Karpas-422 (cell line): Measurements from ENCODE around the gene TREH. TPM values are rescaled to one million over a fixed set of nuclear protein-coding genes. Genes with fewer than 3 reads are reported as not detected.

ENCODE experiments used
- DNase-seq: peaks from one replicate; pipeline ENCODE4 v3.0.0-alpha.2; 2015
- H2AFZ ChIP-seq: fragments of 200-600 bp; sonication (generic); 2 replicates; pipeline ENCODE4 v1.6.1; 2014; ENCODE audit warnings: antibody characterized with exemption, low read length, mixed read lengths
- H3K27ac ChIP-seq: fragments of 200-600 bp; sonication (generic); 2 replicates; pipeline ENCODE4 v1.5.1; 2014; ENCODE audit warnings: mild to moderate bottlenecking, low read length, moderate library complexity
- H3K27me3 ChIP-seq: fragments of 200-600 bp; sonication (generic); 2 replicates; pipeline ENCODE4 v1.6.1; 2014; ENCODE audit warnings: low read length, mixed read lengths
- H3K36me3 ChIP-seq: fragments of 200-600 bp; sonication (generic); 2 replicates; pipeline ENCODE4 v1.6.1; 2014; ENCODE audit warnings: low read length, mixed read lengths; ENCODE audit not compliant: insufficient read depth
- H3K4me1 ChIP-seq: fragments of 200-600 bp; sonication (generic); 2 replicates; pipeline ENCODE4 v1.6.1; 2014; ENCODE audit warnings: mild to moderate bottlenecking, low read length, mixed read lengths
- H3K4me2 ChIP-seq: fragments of 200-600 bp; sonication (generic); 2 replicates; pipeline ENCODE4 v1.6.1; 2014; ENCODE audit warnings: low read length, low read depth, mild to moderate bottlenecking; ENCODE audit not compliant: poor library complexity, severe bottlenecking
- H3K4me3 ChIP-seq: fragments of 200-600 bp; sonication (generic); 2 replicates; pipeline ENCODE4 v1.5.1; 2014; ENCODE audit warnings: mild to moderate bottlenecking, antibody characterized with exemption, low read length, mixed read lengths
- H3K79me2 ChIP-seq: fragments of 200-600 bp; sonication (generic); 2 replicates; pipeline ENCODE4 v1.6.1; 2014; ENCODE audit warnings: mild to moderate bottlenecking, low read length, mixed read lengths
- H3K9ac ChIP-seq: fragments of 200-600 bp; sonication (generic); 2 replicates; pipeline ENCODE4 v1.6.0; 2014; ENCODE audit warnings: low read length
- H3K9me2 ChIP-seq: fragments of 200-600 bp; sonication (generic), shearing (Covaris generic); replicated peaks from 2 replicates; pipeline ENCODE4 v1.6.0; 2014; ENCODE audit warnings: mild to moderate bottlenecking, low read length, moderate library complexity; ENCODE audit not compliant: insufficient read depth
- H3K9me3 ChIP-seq: fragments of 300-700, 200-600 bp; sonication (generic); 2 replicates; pipeline ENCODE4 v1.6.1; 2014; ENCODE audit warnings: low read length, mixed read lengths
- H4K20me1 ChIP-seq: fragments of 200-600 bp; sonication (generic); 2 replicates; pipeline ENCODE4 v1.6.1; 2014; ENCODE audit warnings: mild to moderate bottlenecking, antibody characterized with exemption, low read length, low read depth; ENCODE audit not compliant: insufficient read depth
- small RNA-seq: library from RNA; depleted of rRNA; stranded (forward); fragments of <200 nt; gene quantifications from one replicate; pipeline ENCODE3, GENCODE V24; 2014
- total RNA-seq: library from RNA; depleted of rRNA; stranded (reverse); fragments of >200 nt; shearing (Covaris generic); gene quantifications from 2 replicates; pipeline ENCODE4 v1.2.3, GENCODE V29; 2014; ENCODE audit warnings: low replicate concordance; rRNA removed

The TREH gene
- total RNA-seq, 1 experiment from 2014 or later = not detected

DNA sequence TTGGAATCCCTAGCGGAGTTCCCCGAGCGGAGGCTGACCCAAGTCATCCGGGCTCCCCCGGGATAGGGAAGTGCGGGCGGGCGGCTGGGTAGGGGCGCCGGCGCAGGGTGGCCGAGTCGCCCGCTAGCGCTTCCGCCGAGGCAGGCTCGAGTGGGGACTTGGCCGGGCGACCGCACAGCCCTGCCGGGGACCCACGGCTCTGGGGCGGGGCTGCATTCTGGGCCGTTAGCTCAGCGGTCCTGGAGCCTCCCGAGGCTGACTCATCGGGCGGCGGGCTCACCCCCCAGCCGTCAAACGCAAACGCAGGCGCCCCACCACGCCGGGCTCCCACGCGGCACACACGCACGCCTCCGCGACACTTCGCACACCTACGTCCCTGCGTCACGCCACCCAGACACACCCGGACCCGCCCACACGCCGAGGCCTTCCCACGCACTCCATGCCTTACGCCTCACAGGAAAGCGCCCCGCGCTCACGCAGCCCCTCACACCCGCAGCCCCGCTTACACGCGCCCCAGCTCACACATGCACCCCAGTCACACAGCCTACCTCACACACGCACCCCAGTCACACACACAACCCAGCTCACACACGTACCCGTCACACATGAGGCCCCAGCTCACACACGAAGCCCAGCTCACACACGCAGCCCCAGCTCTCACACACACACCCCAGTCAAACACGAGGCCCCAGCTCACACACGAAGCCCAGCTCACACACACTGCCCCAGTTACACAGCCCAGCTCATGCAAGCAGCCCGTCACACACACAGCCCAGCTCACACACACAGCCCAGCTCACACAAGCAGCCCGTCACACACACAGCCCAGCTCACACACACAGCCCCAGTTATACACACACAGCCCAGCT, 70.9 kb downstream of the TREH start:
- Histone ChIP-seq H3K36me3 (no peaks in the 10 kb centered on the region), H3K4me1 (peaks cover 25% of the 10 kb centered on the region), H3K27me3 (no peaks in the 10 kb centered on the region), H3K9ac (no peak overlapping the region), H3K4me2 (peak overlapping the region; percentile 62), H3K9me2 (no peaks in the 10 kb centered on the region), H2AFZ (no peak overlapping the region), H3K79me2 (no peaks in the 10 kb centered on the region), H3K9me3 (no peaks in the 10 kb centered on the region), H4K20me1 (no peaks in the 10 kb centered on the region), H3K27ac (no peak overlapping the region), H3K4me3 (peak overlapping the region; percentile 55)
- no peak for DNase-seq

DNA sequence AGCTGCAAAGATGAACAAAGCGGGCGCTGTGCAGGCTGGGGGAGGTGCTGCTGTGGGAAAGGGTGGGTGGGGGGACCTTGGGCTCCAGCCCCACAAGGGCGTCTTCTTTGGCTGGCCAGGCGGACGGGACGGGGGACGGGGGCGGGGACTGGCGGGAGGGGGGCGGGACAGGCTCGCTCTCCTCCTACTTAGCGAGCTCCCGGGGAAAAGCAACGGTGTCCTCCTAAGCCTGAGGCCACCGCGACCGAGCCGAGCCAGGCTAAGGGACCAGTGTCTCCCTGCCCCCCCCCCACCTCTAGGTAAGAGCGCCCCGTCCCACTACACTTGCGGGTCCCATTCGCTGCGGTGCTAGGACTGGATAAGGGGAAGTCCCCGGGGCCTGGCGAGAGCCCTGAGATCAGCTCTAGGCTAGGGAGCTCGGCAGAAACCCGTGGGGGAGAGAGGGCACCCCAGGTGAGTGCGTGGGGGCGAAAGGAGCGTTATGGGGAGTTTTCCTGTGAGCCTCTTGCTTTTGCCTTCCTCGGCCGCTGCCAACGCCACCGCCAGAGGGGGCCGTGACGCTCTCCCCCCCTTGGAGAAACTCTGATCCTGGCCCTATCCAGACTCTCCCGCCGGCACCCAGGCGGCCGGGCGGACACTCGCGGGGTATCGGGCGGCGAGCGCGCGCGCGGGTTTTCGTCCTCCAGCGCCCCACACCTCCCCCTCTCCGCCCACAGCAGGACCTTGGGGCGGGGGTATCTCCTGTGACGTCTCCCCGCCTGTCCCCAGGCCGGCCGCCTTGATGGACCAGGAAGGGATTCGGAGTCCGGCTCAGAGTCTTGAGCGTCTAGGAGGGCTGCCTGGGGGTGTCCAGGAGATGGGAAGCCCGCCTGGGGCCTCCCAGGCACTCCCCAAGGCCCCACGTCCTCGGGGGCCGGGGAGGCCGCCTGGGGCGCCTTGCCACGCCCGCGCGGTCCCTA, 71.8 kb downstream of the TREH start, which contains the start of gene PHLDB1:
TSS of gene PHLDB1 (plus strand) at position 215 of the 959 bp plus-strand sequence. CDS start 6,222 bp downstream, outside the sequence.
- Histone ChIP-seq H3K27ac (no peak within 1 kb of the TSS), H3K9me2 (no peaks in the 10 kb centered on the region), H2AFZ (no peak within 1 kb of the TSS), H3K4me3 (peak within 1 kb of the TSS; percentile 55), H3K79me2 (no peaks in the 10 kb centered on the region), H3K4me2 (peak within 1 kb of the TSS; percentile 62), H3K9me3 (no peaks in the 10 kb centered on the region), H3K27me3 (no peaks in the 10 kb centered on the region), H3K4me1 (peaks cover 25% of the 10 kb centered on the region), H3K36me3 (no peaks in the 10 kb centered on the region), H4K20me1 (no peaks in the 10 kb centered on the region), H3K9ac (no peak within 1 kb of the TSS)
- DNase-seq = no peak

Small RNA genes lying within 50 kb of the gene (small RNA-seq; reads per million reads assigned to genes)
- gene RNU6-376P = not detected

Other genes with a start within 250 kb of the TREH start
- gene KMT2A, start 243.2 kb downstream of the TREH start, total RNA-seq = 37.6 and 40.7 TPM in 2 replicates
- gene TTC36, start 152.2 kb downstream of the TREH start, total RNA-seq = not detected in 2 replicates
- gene TMEM25, start 148.5 kb downstream of the TREH start, total RNA-seq = 9.1 and 12.1 TPM in 2 replicates
- 13.5 and 28.6 TPM in 2 replicates for gene IFT46, start 113.7 kb downstream of the TREH start, total RNA-seq
- gene ARCN1, start 107.2 kb downstream of the TREH start, total RNA-seq = 29.6 and 34.4 TPM in 2 replicates
- gene PHLDB1, start 72.0 kb downstream of the TREH start, total RNA-seq = 0.19 TPM in 1 of 2 replicates, not detected in the other
- gene DDX6, start 111.5 kb upstream of the TREH start, total RNA-seq = 29.4 and 52.8 TPM in 2 replicates
- gene CXCR5, start 204.2 kb upstream of the TREH start, total RNA-seq = 0.71 and 1.2 TPM in 2 replicates
- gene BCL9L, start 246.3 kb upstream of the TREH start, total RNA-seq = 0.18 and 0.56 TPM in 2 replicates